Breast epithelium (tissue), 4 donors: ENCODE data around the gene IFT88. TPM values are rescaled to one million over a fixed set of nuclear protein-coding genes. Genes with fewer than 3 reads are reported as not detected.

Experiments used
- DNase-seq, 2 donors: peaks; one replicate each; pipeline ENCODE4 v3.0.0-alpha.2; 2019; ENCODE audit warnings: low spot score in 2 of 2
- H3K27ac ChIP-seq, 2 donors: fragments of 200-600 bp; sonication (generic) in 1 of 2; one replicate each; pipeline ENCODE4 v1.5.1; 2016 to 2019; ENCODE audit warnings: mild to moderate bottlenecking in 1 of 2
- H3K27me3 ChIP-seq, 2 donors: fragments of 200-600 bp; sonication (generic) in 1 of 2; one replicate each; pipeline versions ENCODE4 v1.5.1 to v1.6.0; 2017 to 2019; ENCODE audit warnings: control low read depth in 1 of 2, mild to moderate bottlenecking in 1 of 2
- H3K36me3 ChIP-seq: fragments of 200-600 bp; one replicate; pipeline ENCODE4 v1.5.1; 2019
- H3K4me1 ChIP-seq, 2 donors: fragments of 200-600 bp; sonication (generic); one replicate each; pipeline ENCODE4 v1.5.1; 2016 to 2019; ENCODE audit warnings: control low read depth in 1 of 2
- H3K4me3 ChIP-seq, 3 donors: fragments of 200-600 bp; sonication (generic); 1 replicate in 2 of 3; 2 replicates in 1 of 3; pipeline ENCODE4 v1.5.1; 2016 to 2019; ENCODE audit warnings: mild to moderate bottlenecking in 3 of 3, moderate library complexity in 2 of 3
- H3K9me3 ChIP-seq, 2 donors: fragments of 200-600 bp; sonication (generic) in 1 of 2; one replicate each; pipeline ENCODE4 v1.5.1; 2016 to 2019; ENCODE audit warnings: control low read depth in 1 of 2
- CTCF ChIP-seq, 3 donors: fragments of 450-650 bp; IDR thresholded peaks; one replicate each; pipeline ENCODE4 v1.5.1; 2016 to 2017; ENCODE audit warnings: antibody characterized with exemption in 3 of 3, mild to moderate bottlenecking in 3 of 3, moderate library complexity in 3 of 3
- POLR2A ChIP-seq: fragments of 450-650 bp; IDR thresholded peaks from one replicate; pipeline ENCODE4 v1.6.1; 2016; ENCODE audit warnings: antibody characterized with exemption, mild to moderate bottlenecking, moderate library complexity
- POLR2AphosphoS5 ChIP-seq, 3 donors: sonication (generic); formaldehyde crosslinking; IDR thresholded peaks; one replicate each; pipeline ENCODE4 v1.6.1; 2017; ENCODE audit warnings: antibody characterized with exemption in 3 of 3
- intact Hi-C: fragments of 100-400 bp; cut with DNase I; formaldehyde crosslinking; loops from one replicate; pipeline ENCODE4 v1.15.1; 2023; ENCODE audit warnings: low total_unique reads
- total RNA-seq, 3 donors: library from RNA; depleted of rRNA; stranded (reverse); fragments of >200 nt; gene quantifications; one replicate each; pipeline ENCODE4 v1.1.0, GENCODE V29; 2016

IFT88 gene
- total RNA-seq, 3 donors from 2014 or later, result 13.9 to 35.0 (median 27.9) TPM

DNA sequence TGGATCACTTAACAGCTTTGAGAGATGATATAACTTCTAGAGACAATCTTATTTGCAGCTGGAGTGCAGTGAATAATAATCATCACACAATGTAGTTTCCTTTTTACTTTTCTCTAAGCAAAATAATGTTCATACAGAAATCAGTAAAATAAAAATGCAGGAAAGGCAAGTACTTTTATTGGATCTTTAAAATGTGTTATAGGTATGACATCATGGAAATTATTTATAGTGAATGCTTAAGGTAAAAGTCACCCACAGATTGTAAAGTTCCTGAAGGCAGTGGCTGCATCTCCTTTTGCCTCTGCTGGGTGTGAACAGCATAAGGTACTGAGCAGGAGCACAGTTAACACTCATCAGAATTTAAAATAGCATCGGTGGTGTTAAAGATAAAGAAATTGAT, 119.2 kb downstream of the IFT88 start:
- no peaks in the 10 kb centered on the region for H3K27me3 ChIP-seq
- H3K9me3 ChIP-seq, result no peaks in the 10 kb centered on the region
- TF ChIP-seq POLR2AphosphoS5 (IDR thresholded peaks at IDR 0.05) (no peak), POLR2A (no peak), CTCF (IDR thresholded peaks at IDR 0.05) (no peak)
- H3K4me3 ChIP-seq, result no peak overlapping the region
- H3K4me1 ChIP-seq, result no peaks in the 10 kb centered on the region
- DNase-seq, result no peak
- no peaks in the 10 kb centered on the region for H3K36me3 ChIP-seq
- H3K27ac ChIP-seq, result no peak overlapping the region
- intact Hi-C loops, result no loop called here

DNA sequence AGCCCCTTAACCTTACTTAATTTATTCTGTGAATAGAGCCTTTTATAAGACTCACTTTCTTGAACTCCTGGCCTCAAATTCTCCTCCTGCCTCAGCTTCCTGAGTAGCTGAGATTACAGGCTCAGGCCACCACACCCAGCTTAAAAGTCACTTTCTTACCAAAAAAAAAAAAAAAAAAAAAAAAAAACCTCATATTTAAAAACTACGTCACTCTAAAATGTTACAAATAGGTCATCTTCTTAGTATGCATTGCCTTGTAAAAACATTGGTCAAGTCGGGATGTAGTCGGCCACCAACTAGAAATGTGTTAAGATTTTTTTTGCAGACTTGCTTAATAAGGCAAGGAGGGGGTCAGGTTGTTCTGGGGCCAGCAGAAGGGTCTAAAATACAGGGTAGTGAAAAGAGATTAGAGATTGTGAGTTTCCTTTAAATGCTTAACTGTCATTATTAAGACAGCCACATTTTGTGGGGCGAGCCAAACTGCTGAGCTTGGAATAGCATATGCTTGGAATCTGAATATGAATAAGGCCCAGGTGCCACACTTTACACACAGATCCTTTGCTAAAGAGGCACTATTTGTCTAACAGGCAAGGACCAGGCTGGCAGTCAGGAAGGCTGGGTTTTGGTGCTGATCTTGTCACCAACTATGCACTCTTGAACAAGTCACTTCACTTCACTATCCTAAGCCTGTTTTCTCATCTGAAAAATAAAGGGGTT, 120.1 kb downstream of the IFT88 start:
- Histone ChIP-seq H3K27me3 (no peaks in the 10 kb centered on the region), H3K9me3 (no peaks in the 10 kb centered on the region), H3K4me3 (no peak overlapping the region), H3K27ac (no peak overlapping the region), H3K36me3 (no peaks in the 10 kb centered on the region), H3K4me1 (no peaks in the 10 kb centered on the region)
- DNase-seq, result no peak
- intact Hi-C loops, result no loop called here
- TF ChIP-seq POLR2AphosphoS5 (IDR thresholded peaks at IDR 0.05), result no peak
- TF ChIP-seq CTCF (IDR thresholded peaks at IDR 0.05), result no peak
- TF ChIP-seq POLR2A, result no peak

GRCh38 chr13:20689291-20689690, 122.3 kb downstream of the IFT88 start:
- Histone ChIP-seq H3K27ac (no peak overlapping the region), H3K27me3 (no peaks in the 10 kb centered on the region), H3K9me3 (no peaks in the 10 kb centered on the region), H3K4me1 (no peaks in the 10 kb centered on the region), H3K36me3 (no peaks in the 10 kb centered on the region), H3K4me3 (no peak overlapping the region)
- TF ChIP-seq POLR2A (no peak), CTCF (IDR thresholded peaks at IDR 0.05) (no peak), POLR2AphosphoS5 (IDR thresholded peaks at IDR 0.05) (no peak)
- DNase-seq, result no peak
- intact Hi-C loops, result no loop called here

DNA sequence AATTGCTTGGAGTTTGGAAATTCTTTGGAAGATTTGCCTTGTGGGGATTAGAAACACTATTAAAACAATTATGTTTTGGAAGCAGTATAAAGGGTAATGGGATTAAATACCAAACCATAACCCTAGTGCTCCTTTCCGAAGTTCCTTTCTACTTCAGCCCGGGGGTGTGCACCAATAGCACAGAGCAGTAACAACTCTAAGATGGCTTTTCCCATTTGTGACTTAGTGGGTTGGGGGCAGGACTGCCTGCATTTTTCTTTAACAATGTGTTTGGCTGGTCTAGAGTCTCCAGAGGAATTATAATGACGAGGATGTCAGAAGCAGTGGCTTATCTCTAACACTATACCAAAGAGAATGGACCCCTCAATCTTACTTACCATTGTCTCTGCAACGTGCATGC, 124.7 kb downstream of the IFT88 start:
- Histone ChIP-seq H3K36me3 (no peaks in the 10 kb centered on the region), H3K4me3 (no peak overlapping the region), H3K9me3 (no peaks in the 10 kb centered on the region), H3K4me1 (no peaks in the 10 kb centered on the region), H3K27me3 (no peaks in the 10 kb centered on the region), H3K27ac (no peak overlapping the region)
- intact Hi-C loops, result no loop called here
- TF ChIP-seq POLR2AphosphoS5 (IDR thresholded peaks at IDR 0.05) (no peak), POLR2A (no peak), CTCF (IDR thresholded peaks at IDR 0.05) (no peak)
- DNase-seq, result no peak

GRCh38 chr13:20696073-20696472, 129.1 kb downstream of the IFT88 start:
- TF ChIP-seq POLR2A (no peak), POLR2AphosphoS5 (IDR thresholded peaks at IDR 0.05) (no peak), CTCF (IDR thresholded peaks at IDR 0.05) (no peak)
- no peaks in the 10 kb centered on the region for H3K9me3 ChIP-seq
- H3K27me3 ChIP-seq, result no peaks in the 10 kb centered on the region
- H3K27ac ChIP-seq, result no peak overlapping the region
- H3K4me3 ChIP-seq, result no peak overlapping the region
- intact Hi-C loops, result no loop called here
- H3K4me1 ChIP-seq, result no peaks in the 10 kb centered on the region
- no peaks in the 10 kb centered on the region for H3K36me3 ChIP-seq
- no peak for DNase-seq
